Measurements from ENCODE around the gene VSTM5. TPM values are rescaled to one million over a fixed set of nuclear protein-coding genes. Genes with fewer than 3 reads are reported as not detected.
"Not testable (repeated sequence)": the region's sequence is repeated elsewhere in the genome, so short reads cannot be mapped to it uniquely, and the experiment has no call there.

The VSTM5 gene
- total RNA-seq (1 to 10 TPM in 1 of 4 donors, under 1 TPM in 2, not detected in 1; 0.71 to 1.1 (median 0.83) TPM), polyA plus RNA-seq (1 to 10 TPM in 1 of 3 donors, under 1 TPM in 2; 0.23 to 3.6 (median 0.86) TPM)

- no peaks in the 10 kb centered on the region for H3K36me3 ChIP-seq
- no peak for TF ChIP-seq CTCF (IDR thresholded peaks at IDR 0.05)
- no peak for TF ChIP-seq EP300 (IDR thresholded peaks at IDR 0.05)
- no peak for TF ChIP-seq POLR2A (IDR thresholded peaks at IDR 0.05)
- TF ChIP-seq POLR2AphosphoS5 (IDR thresholded peaks at IDR 0.05): no peak
- intact Hi-C loops (cut with DNase I): no loop called here
- WGBS, 2 donors: 4 to 33% methylated on average over 6 of the region's 6 CpGs
- H3K4me1 ChIP-seq: peaks cover 0 to 14% (median 8%) of the 10 kb centered on the region in 4 donors
- peak within 1 kb of the TSS; percentile 40 to 66 (median 60) for H3K4me3 ChIP-seq
- DNase-seq: no peak
- peak within 1 kb of the TSS in 3 of 4 donors; percentile 66 to 70 (median 70) for H3K27ac ChIP-seq
- H3K9me3 ChIP-seq: no peaks in the 10 kb centered on the region
- no peaks in the 10 kb centered on the region for H3K27me3 ChIP-seq
Observed at GRCh38 chr11:93850594-93851018, at the start of gene VSTM5. VSTM5 (minus strand) TSS chr11:93850618; CDS start chr11:93850502, 116 bp downstream.

- no peak overlapping the region for H3K4me3 ChIP-seq
- intact Hi-C loops (cut with DNase I): loop anchor here (5.0 kb wide), 2 partner anchors 522 to 607 kb away; no protein-coding TSS in a partner anchor
- TF ChIP-seq EP300 (IDR thresholded peaks at IDR 0.05): no peak
- TF ChIP-seq CTCF (IDR thresholded peaks at IDR 0.05): peak in 3 of 4 experiments; percentile 47 to 64 (median 64)
- TF ChIP-seq POLR2A (IDR thresholded peaks at IDR 0.05): no peak
Observed at GRCh38 chr11:93895106-93895862, 44.9 kb upstream of the VSTM5 start.

GRCh38 chr11:93890391-93891051 is 40.1 kb upstream of the VSTM5 start:
- DNase-seq: no peak
- H3K9me3 ChIP-seq: no peaks in the 10 kb centered on the region
- no peak overlapping the region for H3K27ac ChIP-seq
- H3K27me3 ChIP-seq: no peaks in the 10 kb centered on the region
- intact Hi-C loops (cut with DNase I): no loop called here
- peaks cover 0 to under 1% (median under 1%) of the 10 kb centered on the region in 4 donors for H3K4me1 ChIP-seq
- H3K4me3 ChIP-seq: no peak overlapping the region
- TF ChIP-seq POLR2AphosphoS5 (IDR thresholded peaks at IDR 0.05) (no peak), EP300 (IDR thresholded peaks at IDR 0.05) (no peak), CTCF (IDR thresholded peaks at IDR 0.05) (no peak), POLR2A (IDR thresholded peaks at IDR 0.05) (no peak)
- WGBS, 2 donors: 68 to 79% methylated on average over 3 of the region's 3 CpGs
- no peaks in the 10 kb centered on the region for H3K36me3 ChIP-seq

More at GRCh38 chr11:93895106-93895862, 44.9 kb upstream of the VSTM5 start:
- H3K36me3 ChIP-seq: no peaks in the 10 kb centered on the region
- no peaks in the 10 kb centered on the region for H3K27me3 ChIP-seq
- no peak for DNase-seq
- 44 to 45% methylated on average over 5 of the region's 5 CpGs for WGBS, 2 donors
- no peak overlapping the region for H3K27ac ChIP-seq
- no peaks in the 10 kb centered on the region for H3K9me3 ChIP-seq
- H3K4me1 ChIP-seq: no peaks in the 10 kb centered on the region

DNA sequence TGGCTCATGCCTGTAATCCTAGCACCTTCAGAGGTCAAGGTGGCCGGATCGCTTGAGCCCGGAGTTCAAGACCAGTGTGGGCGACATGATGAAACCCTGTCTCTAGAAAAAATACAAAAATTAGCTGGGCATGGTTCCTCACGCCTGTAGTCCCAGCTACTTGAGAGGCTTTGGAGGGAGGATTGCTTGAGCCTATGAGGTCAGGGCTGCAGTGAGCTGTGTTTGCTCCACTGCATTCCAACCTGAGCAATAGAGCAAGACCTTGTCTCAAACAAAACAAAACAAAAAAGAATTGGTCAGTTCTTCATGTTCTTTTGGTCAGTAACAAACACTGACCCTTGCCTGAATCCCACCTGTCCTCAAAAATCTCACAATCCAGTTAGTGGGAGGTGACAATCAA is 36.7 kb upstream of the VSTM5 start:
- intact Hi-C loops (cut with DNase I): no loop called here
- 93 to 96% methylated on average over 5 of the region's 5 CpGs for WGBS, 2 donors

DNA sequence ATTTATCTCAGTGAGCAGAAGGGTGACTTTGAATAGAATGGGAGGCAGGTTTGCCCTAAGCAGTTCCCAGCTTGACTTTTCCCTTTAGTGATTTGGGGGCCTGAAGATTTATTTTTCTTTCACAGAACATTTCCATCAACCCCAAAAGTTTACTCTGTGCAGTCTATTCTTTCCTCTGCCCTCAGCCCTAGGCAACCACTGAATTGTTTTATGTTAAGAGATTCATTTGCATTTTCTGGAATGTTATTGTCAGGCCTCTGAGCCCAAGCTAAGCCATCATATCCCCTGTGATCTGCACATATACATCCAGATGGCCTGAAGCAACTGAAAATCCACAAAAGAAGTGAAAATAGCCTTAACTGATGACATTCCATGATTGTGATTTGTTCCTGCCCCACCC is 28.7 kb upstream of the VSTM5 start:
- H3K4me1 ChIP-seq; H3K27me3 ChIP-seq; H3K9me3 ChIP-seq; H3K4me3 ChIP-seq; H3K36me3 ChIP-seq; H3K27ac ChIP-seq; DNase-seq; intact Hi-C loops (cut with DNase I): not testable (repeated sequence)

More for the DNA sequence above, 36.7 kb upstream of the VSTM5 start:
- Histone ChIP-seq H3K36me3 (no peaks in the 10 kb centered on the region), H3K27me3 (no peaks in the 10 kb centered on the region), H3K4me3 (no peak overlapping the region), H3K9me3 (peaks cover 0 to 7% (median 2%) of the 10 kb centered on the region in 4 donors), H3K27ac (no peak overlapping the region), H3K4me1 (peaks cover 0 to 6% (median 2%) of the 10 kb centered on the region in 4 donors)
- no peak for TF ChIP-seq POLR2AphosphoS5 (IDR thresholded peaks at IDR 0.05)
- no peak for TF ChIP-seq EP300 (IDR thresholded peaks at IDR 0.05)
- TF ChIP-seq POLR2A (IDR thresholded peaks at IDR 0.05): no peak
- no peak for TF ChIP-seq CTCF (IDR thresholded peaks at IDR 0.05)
- DNase-seq: no peak

Data from sigmoid colon (tissue), 7 donors.